G401.6 (cell line): Measurements from ENCODE around the gene SLC22A3.
"Not testable (repeated sequence)": the region's sequence is repeated elsewhere in the genome, so short reads cannot be mapped to it uniquely, and the experiment has no call there.

Experiments
- FAIRE-seq: peaks from 2 replicates; lab custom pipeline; 2012; peaks lifted over from hg19 to GRCh38; lab: Jason Lieb, UNC

Gene SLC22A3, protein sequence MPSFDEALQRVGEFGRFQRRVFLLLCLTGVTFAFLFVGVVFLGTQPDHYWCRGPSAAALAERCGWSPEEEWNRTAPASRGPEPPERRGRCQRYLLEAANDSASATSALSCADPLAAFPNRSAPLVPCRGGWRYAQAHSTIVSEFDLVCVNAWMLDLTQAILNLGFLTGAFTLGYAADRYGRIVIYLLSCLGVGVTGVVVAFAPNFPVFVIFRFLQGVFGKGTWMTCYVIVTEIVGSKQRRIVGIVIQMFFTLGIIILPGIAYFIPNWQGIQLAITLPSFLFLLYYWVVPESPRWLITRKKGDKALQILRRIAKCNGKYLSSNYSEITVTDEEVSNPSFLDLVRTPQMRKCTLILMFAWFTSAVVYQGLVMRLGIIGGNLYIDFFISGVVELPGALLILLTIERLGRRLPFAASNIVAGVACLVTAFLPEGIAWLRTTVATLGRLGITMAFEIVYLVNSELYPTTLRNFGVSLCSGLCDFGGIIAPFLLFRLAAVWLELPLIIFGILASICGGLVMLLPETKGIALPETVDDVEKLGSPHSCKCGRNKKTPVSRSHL

GRCh38 chr6:160348223-160349019 is at the start of gene SLC22A3:
Gene SLC22A3 (plus strand): TSS chr6:160348378. CDS start chr6:160348420, 42 bp downstream.
- no peak for FAIRE-seq

DNA sequence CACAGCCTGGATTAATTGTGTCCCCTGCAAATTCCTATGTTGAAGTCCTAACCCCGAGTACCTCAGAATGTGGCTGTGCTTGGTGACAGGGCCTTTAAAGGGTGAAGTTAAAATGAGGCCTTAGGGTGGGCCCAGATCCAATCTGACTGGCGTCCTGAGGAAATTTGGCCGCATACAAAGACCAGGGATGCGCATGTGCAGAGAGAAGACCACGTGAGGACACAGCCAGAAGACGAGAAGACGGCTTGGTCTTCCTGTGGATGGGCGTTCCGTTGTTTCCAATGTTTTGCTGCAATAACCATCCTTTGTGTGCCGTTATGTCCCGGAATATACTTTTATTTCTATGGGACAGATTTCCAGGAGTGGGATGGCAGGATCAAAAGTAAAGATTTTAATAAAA is 48.6 kb upstream of the SLC22A3 start:
- FAIRE-seq: no peak

GRCh38 chr6:160300076-160300695 is 48.0 kb upstream of the SLC22A3 start:
- FAIRE-seq: no peak

DNA sequence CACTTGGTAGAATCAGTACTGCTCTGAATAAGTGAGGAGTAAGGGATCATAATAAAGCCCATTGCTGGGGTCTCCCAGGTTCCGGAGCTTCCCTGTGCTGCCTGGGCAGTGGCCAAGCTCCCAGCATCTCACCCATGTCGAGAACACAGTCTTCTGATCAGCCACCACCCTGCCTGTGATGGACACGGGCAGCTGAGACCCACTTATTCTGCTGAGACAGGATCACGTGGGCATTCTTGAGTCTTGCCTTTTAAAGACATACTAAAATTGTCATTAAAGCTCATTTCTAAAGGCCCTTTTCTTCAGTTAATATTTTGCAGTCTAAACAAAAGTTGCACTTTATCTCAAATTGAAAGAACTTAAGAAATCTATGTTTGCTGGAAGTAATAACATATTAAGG is 46.8 kb upstream of the SLC22A3 start:
- no peak for FAIRE-seq

- FAIRE-seq: not testable (repeated sequence)
Observed at GRCh38 chr6:160302431-160303082, 45.6 kb upstream of the SLC22A3 start.

GRCh38 chr6:160303806-160304205 is 44.4 kb upstream of the SLC22A3 start:
- FAIRE-seq: no peak

DNA sequence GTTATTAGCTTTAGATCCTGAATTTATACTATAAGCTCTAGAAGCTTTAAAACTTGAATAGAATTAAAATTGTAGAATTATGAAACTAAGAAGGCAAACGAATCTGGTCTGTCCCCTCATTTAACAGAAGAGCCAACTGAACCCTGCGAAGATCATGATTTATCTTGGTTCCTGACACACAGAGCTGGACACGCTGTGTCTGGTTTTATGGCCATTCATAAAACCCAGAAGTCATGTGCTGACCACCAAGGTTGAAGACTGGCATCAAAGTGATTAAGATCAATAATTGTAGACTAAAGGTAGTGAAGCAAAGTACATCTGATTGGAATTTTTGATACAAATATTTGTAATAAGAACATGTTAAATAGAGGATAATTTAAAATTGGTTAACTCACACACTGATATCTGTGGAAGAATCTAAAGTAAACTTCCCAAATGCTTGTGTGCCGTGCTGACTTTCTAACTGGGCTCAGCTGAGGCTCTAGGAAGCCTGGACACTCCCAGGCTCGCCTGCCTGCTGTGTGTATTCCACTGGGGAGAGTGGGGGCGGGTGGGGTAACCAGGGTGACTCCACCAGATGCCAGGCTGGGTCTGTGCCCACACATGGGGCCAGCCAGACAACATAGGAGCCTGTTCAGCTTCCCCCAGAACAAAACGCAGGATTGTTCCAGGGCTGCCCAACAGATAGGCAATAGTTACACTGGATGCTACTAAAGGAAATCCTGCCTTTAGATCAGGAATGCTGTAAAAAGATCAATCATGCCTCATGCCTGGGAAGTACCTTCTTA is 42.1 kb upstream of the SLC22A3 start:
- no peak for FAIRE-seq

DNA sequence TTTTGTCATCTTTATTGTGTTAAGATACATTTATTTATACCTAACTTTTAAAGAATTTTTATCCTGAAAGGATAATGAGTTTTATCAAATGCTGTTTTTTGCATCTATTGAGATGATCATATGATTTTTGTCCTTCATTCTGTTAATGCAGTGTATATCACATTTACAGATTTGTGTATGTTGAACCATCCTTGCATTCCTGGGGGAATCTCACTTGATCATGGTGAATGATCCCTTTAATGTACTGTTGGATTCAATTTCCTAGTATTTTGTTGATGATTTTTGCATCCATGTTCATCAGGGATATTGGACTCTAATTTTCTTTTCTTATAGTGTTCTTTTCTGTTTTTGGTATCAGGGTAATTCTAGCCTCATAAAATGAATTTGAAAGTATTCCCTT is 38.5 kb upstream of the SLC22A3 start:
- no peak for FAIRE-seq

- no peak for FAIRE-seq
Observed at GRCh38 chr6:160312900-160313299, 35.3 kb upstream of the SLC22A3 start.

GRCh38 chr6:160315310-160315709 is 32.9 kb upstream of the SLC22A3 start:
- FAIRE-seq: no peak

- FAIRE-seq: no peak
Observed at GRCh38 chr6:160316261-160316660, 31.9 kb upstream of the SLC22A3 start.

GRCh38 chr6:160319246-160319645 is 28.9 kb upstream of the SLC22A3 start:
- no peak for FAIRE-seq

DNA sequence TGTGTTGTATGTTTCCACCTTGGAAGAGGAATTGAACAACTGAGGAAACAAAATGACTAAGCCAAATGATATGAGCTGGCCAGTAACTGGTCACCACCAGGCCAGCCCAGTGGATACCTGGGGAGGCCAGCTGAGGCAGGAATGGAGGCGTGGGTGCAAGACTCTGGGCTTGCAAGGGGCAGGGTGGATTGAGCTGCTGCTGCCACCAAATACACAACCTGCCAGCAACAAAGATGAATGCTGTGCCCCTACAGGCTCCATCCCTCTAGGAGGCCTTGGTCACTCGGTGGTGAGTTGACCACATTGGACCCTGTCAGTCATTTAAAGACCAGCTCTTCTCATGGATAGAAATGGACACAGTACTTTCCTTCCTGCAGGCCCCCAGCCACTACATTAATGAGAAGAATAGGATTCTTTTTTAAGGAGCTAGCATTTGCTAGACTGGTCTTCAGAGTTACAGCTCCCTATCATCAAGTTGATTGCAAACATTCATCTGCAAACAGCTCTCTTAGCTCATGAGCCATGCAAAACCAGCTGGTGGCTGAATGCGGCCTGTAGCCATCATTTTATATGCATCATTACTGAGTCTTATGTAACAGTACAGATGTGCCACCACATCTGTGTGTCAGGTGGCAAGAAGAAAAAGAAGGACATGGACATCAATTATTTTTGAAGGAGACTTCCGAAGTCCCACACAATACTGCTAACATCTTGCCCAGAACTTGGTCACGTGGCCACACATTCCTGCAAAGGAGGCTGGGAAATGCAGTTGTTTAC is 26.3 kb upstream of the SLC22A3 start:
- no peak for FAIRE-seq

DNA sequence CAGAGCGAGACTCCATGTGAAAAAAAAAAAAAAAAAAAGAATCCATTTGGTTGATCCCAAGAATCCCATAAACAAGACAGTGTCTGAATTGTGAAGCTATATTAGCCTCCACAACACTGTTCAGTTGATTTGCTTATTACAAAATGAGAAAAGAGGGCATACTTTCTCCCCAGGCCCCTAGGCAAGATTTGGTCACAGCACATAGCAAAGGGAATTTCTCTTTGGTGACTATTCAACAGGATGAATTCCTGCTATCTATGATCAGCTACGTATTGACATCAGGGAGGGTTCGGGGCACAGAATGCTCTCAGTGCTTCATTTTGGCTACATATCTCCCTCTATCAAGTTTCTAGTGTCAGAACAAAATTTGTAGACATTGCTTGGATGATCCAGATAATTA is 20.2 kb upstream of the SLC22A3 start:
- no peak for FAIRE-seq

DNA sequence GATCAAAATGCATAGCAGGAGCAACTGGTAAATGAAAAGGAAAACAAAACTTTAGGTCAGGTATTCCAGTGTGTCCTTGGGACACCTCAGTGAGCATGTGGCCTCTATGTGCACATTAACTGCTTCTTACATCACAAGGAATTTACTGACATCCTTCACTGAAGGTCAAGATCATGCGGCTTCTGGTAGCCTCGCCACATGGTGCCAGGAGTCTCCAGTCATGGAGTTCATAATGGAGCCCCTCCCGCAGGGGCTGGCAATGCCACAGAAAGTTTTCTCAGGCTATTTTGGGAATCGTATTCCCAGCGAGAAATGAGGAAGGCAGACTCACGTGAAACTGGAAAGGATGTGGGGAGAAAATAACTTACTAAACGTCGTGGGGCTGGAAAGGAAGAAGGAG is 19.7 kb upstream of the SLC22A3 start:
- no peak for FAIRE-seq

GRCh38 chr6:160329188-160329587 is 19.0 kb upstream of the SLC22A3 start:
- no peak for FAIRE-seq

DNA sequence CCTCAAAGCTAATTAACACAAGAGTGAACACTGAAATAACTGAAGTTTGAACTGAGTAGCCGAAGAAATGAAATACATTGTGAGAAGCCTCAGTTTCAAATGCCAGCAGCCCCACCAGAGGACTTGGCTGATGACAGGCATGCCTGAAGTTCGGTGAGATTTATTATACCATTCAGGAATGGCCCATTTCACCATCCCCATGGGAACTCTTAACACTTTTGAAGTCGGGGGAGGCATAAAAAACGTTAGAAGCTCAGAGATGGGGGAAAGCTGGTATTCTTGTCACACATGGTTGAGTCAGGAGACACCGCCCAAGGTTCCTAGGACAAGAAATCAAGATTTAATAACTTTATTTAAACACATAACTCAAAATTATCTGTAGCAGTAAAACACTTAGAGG is 17.6 kb upstream of the SLC22A3 start:
- no peak for FAIRE-seq

GRCh38 chr6:160331204-160331603 is 17.0 kb upstream of the SLC22A3 start:
- no peak for FAIRE-seq

- FAIRE-seq: no peak
Observed at GRCh38 chr6:160331753-160332152, 16.4 kb upstream of the SLC22A3 start.

- no peak for FAIRE-seq
Observed at GRCh38 chr6:160333101-160333500, 15.1 kb upstream of the SLC22A3 start.

DNA sequence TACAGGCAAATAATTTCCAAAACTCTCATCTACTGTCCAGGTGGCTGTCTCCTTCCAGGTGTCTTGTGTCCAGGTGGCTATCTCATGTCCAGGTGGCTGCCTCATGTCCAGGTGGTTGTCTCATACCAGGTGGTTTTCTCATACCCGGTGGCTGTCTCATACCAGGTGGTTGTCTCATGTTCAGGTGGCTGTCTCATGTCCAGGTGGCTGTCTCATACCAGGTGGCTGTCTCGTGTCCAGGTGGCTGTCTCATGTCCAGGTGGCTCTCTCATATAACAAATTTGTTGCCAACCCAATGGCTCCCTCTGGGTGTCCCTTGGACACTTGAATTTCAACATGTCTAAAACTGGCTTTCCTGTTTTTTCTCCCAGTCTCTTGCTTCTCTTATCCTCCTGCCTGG is 14.3 kb upstream of the SLC22A3 start:
- FAIRE-seq: no peak
